Activated CD8-positive, alpha-beta T cell treated with anti-CD3 and anti-CD28 coated beads for 36 hours (primary cell): Measurements from ENCODE around the gene TRIM38. TPM values are rescaled to one million over a fixed set of nuclear protein-coding genes. Genes with fewer than 3 reads are reported as not detected.
A peak's percentile ranks its signal among the peaks of the same experiment; 100 is the strongest.

Experiments used
- ATAC-seq: fragments of 200-7000 bp; cut with Tn5 transposase; one replicate; pipeline ENCODE4 v1.10.0; 2021; ENCODE audit warnings: mild to moderate bottlenecking, moderate library complexity
- CTCF ChIA-PET: fragments of 350-600 bp; sonication (Branson Sonifier 250); formaldehyde crosslinking; loops from one replicate; lab custom pipeline; 2021; ENCODE audit warnings: antibody characterized with exemption; lab: Charles Lee
- POLR2A ChIA-PET: fragments of 350-600 bp; sonication (Branson Sonifier 250); formaldehyde crosslinking; loops from one replicate; lab custom pipeline; 2021; ENCODE audit warnings: antibody characterized with exemption; lab: Charles Lee
- DNase-seq: peaks from one replicate; pipeline ENCODE4 v3.0.0-alpha.2; 2020
- H3K27ac Mint-ChIP-seq: one replicate; pipeline ENCODE4 v1.8.0; 2021; ENCODE audit warnings: mild to moderate bottlenecking, mixed read lengths
- H3K27me3 Mint-ChIP-seq: one replicate; pipeline ENCODE4 v1.8.0; 2021; ENCODE audit warnings: mixed read lengths
- H3K36me3 Mint-ChIP-seq: one replicate; pipeline ENCODE4 v1.8.0; 2021; ENCODE audit warnings: low read depth, mixed read lengths
- H3K4me1 Mint-ChIP-seq: one replicate; pipeline ENCODE4 v1.8.0; 2021; ENCODE audit warnings: low read depth, mixed read lengths
- H3K4me3 Mint-ChIP-seq: one replicate; pipeline ENCODE4 v1.8.0; 2021; ENCODE audit warnings: mild to moderate bottlenecking, moderate library complexity, mixed read lengths
- H3K9me3 Mint-ChIP-seq: one replicate; pipeline ENCODE4 v1.8.0; 2021; ENCODE audit warnings: mixed read lengths
- CTCF ChIP-seq: fragments of 200-600 bp; IDR thresholded peaks from one replicate; pipeline ENCODE4 v1.8.0; 2022; ENCODE audit warnings: antibody characterized with exemption, mild to moderate bottlenecking
- intact Hi-C: fragments of 100-400 bp; cut with micrococcal nuclease; formaldehyde crosslinking; loops from one replicate; pipeline ENCODE4 v1.10.0; 2022
- total RNA-seq, 2 experiments: library from RNA; stranded (reverse); gene quantifications; one replicate each; pipeline ENCODE4 v1.2.3, GENCODE V29; 2021

TRIM38 gene
- total RNA-seq, 2 experiments from 2014 or later: 8.0 to 8.3 TPM

GRCh38 chr6:26033941-26034354, 71.3 kb downstream of the TRIM38 start:
- ChIA-PET CTCF (interaction anchor here (4.3 kb wide), 1 partner anchor 11 kb away, joined by 48 read pairs; a partner anchor contains a TSS), POLR2A (interaction anchor here (0.5 to 23.0 kb wide), 12 partner anchors 13 to 1833 kb away, joined by 3 to 1376 read pairs (median 12); a partner anchor contains a TSS)
- DNase-seq: peak; percentile 83
- intact Hi-C loops: loop anchor here (5.0 to 10.0 kb wide), 2 partner anchors 163 to 1101 kb away; a partner anchor contains a TSS
- peak; percentile 10 for ATAC-seq
- Mint-ChIP-seq H3K4me3 (peak overlapping the region; percentile 91), H3K27me3 (peaks cover 2% of the 10 kb centered on the region), H3K36me3 (peaks cover 6% of the 10 kb centered on the region), H3K4me1 (peaks cover 34% of the 10 kb centered on the region), H3K27ac (peak overlapping the region; percentile 98), H3K9me3 (no peaks in the 10 kb centered on the region)
- TF ChIP-seq CTCF: no peak

- H3K9me3 Mint-ChIP-seq: no peaks in the 10 kb centered on the region
- TF ChIP-seq CTCF: no peak
- H3K27me3 Mint-ChIP-seq: peaks cover 2% of the 10 kb centered on the region
- intact Hi-C loops: loop anchor here (5.0 to 10.0 kb wide), 2 partner anchors 162 to 1100 kb away; a partner anchor contains a TSS
- ChIA-PET CTCF (interaction anchor here (1.4 kb wide), 1 partner anchor 9 kb away, joined by 5 read pairs; no protein-coding TSS in a partner anchor), POLR2A (interaction anchor here (5.4 to 23.0 kb wide), 4 partner anchors 14 to 123 kb away, joined by 73 to 1376 read pairs (median 220); a partner anchor contains a TSS)
- H3K36me3 Mint-ChIP-seq: peaks cover 6% of the 10 kb centered on the region
- ATAC-seq (no peak), DNase-seq (no peak)
- H3K4me1 Mint-ChIP-seq: peaks cover 30% of the 10 kb centered on the region
- peak overlapping the region; percentile 98 for H3K27ac Mint-ChIP-seq
- peak overlapping the region; percentile 91 for H3K4me3 Mint-ChIP-seq
These were observed 72.3 kb downstream of the TRIM38 start for GRCh38 chr6:26034905-26035304.

Other genes with a start within 250 kb of the TRIM38 start
- not detected for gene SLC17A4, start 208.1 kb upstream of the TRIM38 start, total RNA-seq
- gene SLC17A1, start 130.8 kb upstream of the TRIM38 start, total RNA-seq: not detected
- gene SLC17A3, start 88.6 kb upstream of the TRIM38 start, total RNA-seq: not detected
- gene SLC17A2, start 32.1 kb upstream of the TRIM38 start, total RNA-seq: not detected
- under 1 TPM; 0.25 to 0.56 TPM for gene HFE, start 124.6 kb downstream of the TRIM38 start, total RNA-seq